Thoracic aorta (tissue), 2 donors: Measurements from ENCODE around the gene PRDM16. TPM values are rescaled to one million over a fixed set of nuclear protein-coding genes. Genes with fewer than 3 reads are reported as not detected.

Experiments used
- ATAC-seq: fragments of 150-250 bp; one replicate; pipeline ENCODE4 v1.8.0; 2017; ENCODE audit warnings: low read depth; ENCODE audit not compliant: insufficient number of reproducible peaks, low FRiP score
- DNase-seq: peaks from one replicate; pipeline ENCODE4 v3.0.0-alpha.2; 2020; ENCODE audit warnings: low spot score
- H3K27ac ChIP-seq, 2 donors: fragments of 200-600 bp; sonication (generic); 1 replicate in 1 of 2; 2 replicates in 1 of 2; pipeline ENCODE4 v1.5.1; 2016; ENCODE audit warnings: mild to moderate bottlenecking in 2 of 2, moderate library complexity in 2 of 2
- H3K27me3 ChIP-seq: fragments of 200-600 bp; sonication (generic); replicated peaks from 2 replicates; pipeline ENCODE4 v1.6.0; 2016; ENCODE audit warnings: mild to moderate bottlenecking; ENCODE audit not compliant: insufficient read depth
- H3K36me3 ChIP-seq: fragments of 200-600 bp; sonication (generic); one replicate; pipeline ENCODE4 v1.5.1; 2016
- H3K4me1 ChIP-seq, 2 donors: fragments of 200-600 bp; sonication (generic); 1 replicate in 1 of 2; 2 replicates in 1 of 2; pipeline versions ENCODE4 v1.5.1 to v1.6.0; 2016; ENCODE audit warnings: low read depth in 2 of 2, mild to moderate bottlenecking in 1 of 2; ENCODE audit not compliant: control insufficient read depth in 1 of 2
- H3K4me3 ChIP-seq: fragments of 200-600 bp; sonication (generic); 2 replicates; pipeline ENCODE4 v1.5.1; 2016; ENCODE audit warnings: mild to moderate bottlenecking
- H3K9me3 ChIP-seq: fragments of 200-600 bp; sonication (generic); 2 replicates; pipeline ENCODE4 v1.5.1; 2016
- total RNA-seq, 2 donors: library from RNA; depleted of rRNA; stranded (reverse); fragments of >200 nt; gene quantifications; one replicate each; pipeline versions ENCODE4 v1.1.0 to v1.2.3, GENCODE V29; 2016
- TF ChIP-seq, protein P1 (sequence below): fragments of 200-600 bp; sonication (generic); IDR thresholded peaks from one replicate; pipeline ENCODE4 v1.5.1; 2019; ENCODE audit warnings: antibody characterized with exemption

The PRDM16 gene
- total RNA-seq, 2 donors from 2014 or later: 68.9 to 85.4 TPM

DNA sequence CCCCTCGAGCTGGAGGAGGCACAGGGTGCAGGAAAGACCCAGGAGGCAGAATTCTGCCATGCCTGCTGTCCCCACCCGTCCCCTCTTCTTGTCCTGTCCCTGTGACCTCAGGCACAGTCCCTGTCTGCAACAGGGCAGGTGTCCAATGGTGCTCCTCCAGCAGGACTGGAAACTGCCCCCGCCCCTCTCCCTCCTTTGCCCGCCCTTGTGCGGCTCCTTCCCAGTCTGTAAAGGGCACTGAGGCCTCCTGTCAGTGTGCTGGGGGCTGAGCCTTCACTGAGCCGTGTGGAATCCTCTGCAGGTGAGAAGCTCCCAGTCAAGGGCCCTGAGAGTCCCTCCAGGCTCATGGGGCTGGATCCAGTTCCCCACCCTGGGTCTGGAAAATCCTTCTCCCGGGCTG, 28.9 kb downstream of the PRDM16 start:
- TF ChIP-seq, protein P1, sequence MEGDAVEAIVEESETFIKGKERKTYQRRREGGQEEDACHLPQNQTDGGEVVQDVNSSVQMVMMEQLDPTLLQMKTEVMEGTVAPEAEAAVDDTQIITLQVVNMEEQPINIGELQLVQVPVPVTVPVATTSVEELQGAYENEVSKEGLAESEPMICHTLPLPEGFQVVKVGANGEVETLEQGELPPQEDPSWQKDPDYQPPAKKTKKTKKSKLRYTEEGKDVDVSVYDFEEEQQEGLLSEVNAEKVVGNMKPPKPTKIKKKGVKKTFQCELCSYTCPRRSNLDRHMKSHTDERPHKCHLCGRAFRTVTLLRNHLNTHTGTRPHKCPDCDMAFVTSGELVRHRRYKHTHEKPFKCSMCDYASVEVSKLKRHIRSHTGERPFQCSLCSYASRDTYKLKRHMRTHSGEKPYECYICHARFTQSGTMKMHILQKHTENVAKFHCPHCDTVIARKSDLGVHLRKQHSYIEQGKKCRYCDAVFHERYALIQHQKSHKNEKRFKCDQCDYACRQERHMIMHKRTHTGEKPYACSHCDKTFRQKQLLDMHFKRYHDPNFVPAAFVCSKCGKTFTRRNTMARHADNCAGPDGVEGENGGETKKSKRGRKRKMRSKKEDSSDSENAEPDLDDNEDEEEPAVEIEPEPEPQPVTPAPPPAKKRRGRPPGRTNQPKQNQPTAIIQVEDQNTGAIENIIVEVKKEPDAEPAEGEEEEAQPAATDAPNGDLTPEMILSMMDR: no peak
- Histone ChIP-seq H3K36me3 (no peaks in the 10 kb centered on the region), H3K4me3 (no peak overlapping the region), H3K27ac (no peak overlapping the region), H3K27me3 (no peaks in the 10 kb centered on the region), H3K4me1 (peaks cover 30 to 88% of the 10 kb centered on the region in 2 donors), H3K9me3 (no peaks in the 10 kb centered on the region)
- DNase-seq (no peak), ATAC-seq (no peak)

DNA sequence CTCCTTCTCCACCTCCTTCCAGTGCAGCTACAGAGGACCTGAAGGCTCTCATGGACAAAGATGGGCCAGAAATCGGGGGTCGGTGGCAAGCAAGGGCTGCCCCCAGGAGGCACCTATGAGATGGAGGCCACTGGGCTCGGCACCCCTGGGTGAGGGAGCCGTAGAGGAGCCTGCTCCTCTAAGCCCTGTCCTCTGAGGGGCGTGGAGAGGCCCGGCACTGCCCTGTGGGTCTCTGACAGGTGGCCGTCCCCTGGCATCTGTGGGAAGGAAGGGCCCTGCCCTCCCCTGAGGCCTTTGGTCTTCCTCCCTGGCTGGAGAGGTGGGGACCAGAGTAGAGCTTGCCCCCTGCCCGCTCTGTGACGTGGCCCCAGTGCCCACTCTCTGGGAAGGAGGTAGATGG, 30.9 kb downstream of the PRDM16 start:
- ATAC-seq (no peak), DNase-seq (no peak)
- Histone ChIP-seq H3K36me3 (no peaks in the 10 kb centered on the region), H3K9me3 (no peaks in the 10 kb centered on the region), H3K27ac (peak overlapping the region in 1 of 2 donors; percentile 72), H3K27me3 (no peaks in the 10 kb centered on the region), H3K4me1 (peaks cover 26 to 84% of the 10 kb centered on the region in 2 donors), H3K4me3 (no peak overlapping the region)
- TF ChIP-seq, protein P1: no peak

DNA sequence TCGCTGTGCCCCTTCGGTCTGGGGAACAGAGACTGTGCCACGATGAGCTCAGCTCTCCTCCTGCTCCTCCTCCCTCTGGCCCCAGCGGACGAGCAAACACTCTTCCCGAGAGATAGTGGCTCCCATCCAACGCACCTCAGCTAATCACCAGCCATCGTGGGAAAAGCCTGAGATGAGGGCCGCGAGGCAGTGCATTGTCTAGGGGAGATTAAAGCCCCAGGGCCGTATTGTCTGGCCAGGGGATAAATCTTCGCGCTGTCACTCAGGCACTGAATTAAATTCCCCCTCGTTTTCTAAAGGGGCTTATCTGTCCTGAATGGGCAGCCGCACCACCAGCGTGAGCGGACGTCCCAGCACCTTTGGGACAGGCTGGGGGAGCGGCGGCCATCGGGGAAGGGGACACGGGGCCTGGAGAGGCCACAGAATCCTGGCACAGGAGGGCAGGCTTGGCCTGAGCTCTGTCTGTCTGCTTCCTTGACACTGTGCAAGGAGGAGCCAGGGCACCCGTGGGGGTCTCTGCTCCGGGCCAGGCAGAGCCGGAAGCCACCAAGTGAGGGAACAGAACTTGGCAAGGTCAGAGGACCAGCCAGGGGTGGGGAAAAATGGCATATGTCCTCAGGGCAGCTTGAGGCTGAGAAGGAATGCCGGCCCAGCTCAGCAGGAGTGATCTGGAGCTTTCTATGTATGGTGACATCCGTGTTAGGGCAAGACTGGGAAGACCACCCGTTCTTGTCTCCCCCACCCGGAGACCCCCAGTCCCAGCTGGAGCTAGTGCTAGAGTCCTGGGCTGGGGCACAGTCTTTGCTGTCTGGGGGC, 32.3 kb downstream of the PRDM16 start:
- ATAC-seq (no peak), DNase-seq (no peak)
- no peaks in the 10 kb centered on the region for H3K36me3 ChIP-seq
- H3K4me3 ChIP-seq: peak overlapping the region; percentile 37
- peaks cover 34 to 79% of the 10 kb centered on the region in 2 donors for H3K4me1 ChIP-seq
- TF ChIP-seq, protein P1: no peak
- no peaks in the 10 kb centered on the region for H3K9me3 ChIP-seq
- peak overlapping the region in 1 of 2 donors; percentile 72 for H3K27ac ChIP-seq
- no peaks in the 10 kb centered on the region for H3K27me3 ChIP-seq

DNA sequence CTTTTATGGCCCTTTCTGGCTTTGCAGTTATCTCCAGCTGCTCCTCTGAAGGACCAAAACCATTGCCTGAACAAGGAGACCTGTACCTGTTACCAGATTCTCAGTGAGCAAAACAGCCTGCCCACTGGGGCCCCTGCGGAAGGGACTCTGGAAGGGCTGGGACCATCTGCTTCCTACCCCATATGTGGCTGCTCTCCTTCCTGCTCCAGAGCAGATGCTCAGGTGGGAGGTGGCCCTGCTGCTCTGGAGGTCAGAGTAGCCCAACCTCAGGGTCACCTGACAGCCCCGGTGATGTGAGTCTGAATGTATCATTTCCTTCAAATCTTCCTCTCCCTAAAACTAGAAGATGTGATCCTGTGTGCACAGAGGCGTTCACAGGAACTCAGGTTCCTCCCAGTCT, 33.6 kb downstream of the PRDM16 start:
- TF ChIP-seq, protein P1: no peak

DNA sequence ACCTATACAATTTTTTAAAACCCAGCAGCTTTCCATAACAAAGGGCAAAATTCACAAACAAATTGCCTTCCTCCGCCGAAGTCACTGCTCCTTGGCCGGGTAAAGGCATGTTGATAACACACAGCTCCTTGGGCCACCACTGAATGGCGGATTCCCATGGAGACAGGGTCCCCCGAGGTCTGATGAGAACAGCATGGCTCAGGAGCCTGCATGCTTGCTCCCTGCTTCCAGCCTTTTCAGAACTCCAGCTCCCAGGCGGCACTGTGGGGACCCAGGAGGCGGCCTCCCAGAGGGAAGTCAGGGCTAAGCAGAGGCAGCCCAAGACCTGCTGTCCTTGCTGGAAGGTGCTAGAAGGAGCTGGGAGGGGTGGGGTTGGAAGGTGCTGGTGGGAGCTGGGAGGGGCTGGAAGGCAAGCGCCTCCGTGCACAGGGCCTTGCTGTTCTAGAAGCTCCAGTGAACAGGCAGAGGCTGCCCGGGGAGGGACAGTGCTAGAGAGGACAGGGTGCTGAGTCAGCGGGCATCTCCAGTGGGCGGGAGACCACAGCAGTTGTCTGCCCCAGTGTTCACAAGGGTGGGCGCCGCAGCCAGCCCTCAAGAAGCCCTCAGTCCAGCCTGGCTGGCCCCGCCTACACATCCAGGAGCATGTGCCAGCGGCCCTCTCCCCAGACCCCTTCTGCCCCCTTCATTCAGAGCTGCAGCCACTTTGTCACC, 35.1 kb downstream of the PRDM16 start:
- H3K9me3 ChIP-seq: no peaks in the 10 kb centered on the region
- H3K27me3 ChIP-seq: no peaks in the 10 kb centered on the region
- H3K27ac ChIP-seq: peak overlapping the region in 1 of 2 donors; percentile 15
- no peak for ATAC-seq
- no peak overlapping the region for H3K4me3 ChIP-seq
- TF ChIP-seq, protein P1: no peak
- DNase-seq: no peak
- peaks cover 34 to 61% of the 10 kb centered on the region in 2 donors for H3K4me1 ChIP-seq
- H3K36me3 ChIP-seq: peaks cover 3% of the 10 kb centered on the region

More for the DNA sequence above, 33.6 kb downstream of the PRDM16 start:
- H3K4me3 ChIP-seq: no peak overlapping the region
- no peaks in the 10 kb centered on the region for H3K9me3 ChIP-seq
- H3K36me3 ChIP-seq: peaks cover 1% of the 10 kb centered on the region
- no peak overlapping the region for H3K27ac ChIP-seq
- peaks cover 34 to 69% of the 10 kb centered on the region in 2 donors for H3K4me1 ChIP-seq
- DNase-seq: no peak
- ATAC-seq: no peak
- H3K27me3 ChIP-seq: no peaks in the 10 kb centered on the region
